ENCODE measurements around the gene RB1.

GRCh38 chr13:48291730-48292129, 11.8 kb upstream of the RB1 start:
- no peak for TF ChIP-seq CTCF (IDR thresholded peaks at IDR 0.05)
- no peak for TF ChIP-seq POLR2A (IDR thresholded peaks at IDR 0.05)
